Esophagus squamous epithelium (tissue), 4 donors: ENCODE data around the gene COMMD4.

Source experiments
- POLR2A ChIP-seq, 4 donors: fragments of 450-650 bp; IDR thresholded peaks; one replicate each; pipeline ENCODE4 v1.6.1; 2017; ENCODE audit warnings: antibody characterized with exemption in 4 of 4, mild to moderate bottlenecking in 4 of 4, moderate library complexity in 3 of 4
- TF ChIP-seq, protein P1 (sequence below), 6 experiments: fragments of 450-650 bp in 4 of 6; fragments of 200-600 bp in 2 of 6; sonication (generic) in 2 of 6; IDR thresholded peaks; one replicate each; pipeline ENCODE4 v1.5.1; 2016 to 2019; ENCODE audit warnings: antibody characterized with exemption in 6 of 6, mild to moderate bottlenecking in 4 of 6, moderate library complexity in 4 of 6

DNA sequence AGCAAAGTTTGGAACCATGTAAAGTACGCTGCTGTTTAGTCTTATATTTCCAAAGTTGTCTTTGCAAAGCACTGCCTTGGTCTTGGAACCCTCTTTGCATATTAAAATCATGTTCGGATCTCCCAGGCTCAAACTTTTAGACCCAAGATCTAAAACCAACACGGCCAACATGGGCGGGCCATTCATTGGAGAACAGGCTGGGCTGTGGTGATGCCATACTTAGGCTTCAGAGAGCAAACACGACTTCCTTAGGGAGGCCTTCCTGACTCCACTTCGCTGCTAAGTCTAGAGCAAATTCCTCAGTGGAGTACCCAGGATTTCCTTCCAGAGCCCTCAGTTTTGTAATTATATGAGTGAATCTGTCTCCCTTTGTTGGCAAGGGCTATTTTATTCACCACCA is 29.0 kb downstream of the COMMD4 start:
- TF ChIP-seq, protein P1, sequence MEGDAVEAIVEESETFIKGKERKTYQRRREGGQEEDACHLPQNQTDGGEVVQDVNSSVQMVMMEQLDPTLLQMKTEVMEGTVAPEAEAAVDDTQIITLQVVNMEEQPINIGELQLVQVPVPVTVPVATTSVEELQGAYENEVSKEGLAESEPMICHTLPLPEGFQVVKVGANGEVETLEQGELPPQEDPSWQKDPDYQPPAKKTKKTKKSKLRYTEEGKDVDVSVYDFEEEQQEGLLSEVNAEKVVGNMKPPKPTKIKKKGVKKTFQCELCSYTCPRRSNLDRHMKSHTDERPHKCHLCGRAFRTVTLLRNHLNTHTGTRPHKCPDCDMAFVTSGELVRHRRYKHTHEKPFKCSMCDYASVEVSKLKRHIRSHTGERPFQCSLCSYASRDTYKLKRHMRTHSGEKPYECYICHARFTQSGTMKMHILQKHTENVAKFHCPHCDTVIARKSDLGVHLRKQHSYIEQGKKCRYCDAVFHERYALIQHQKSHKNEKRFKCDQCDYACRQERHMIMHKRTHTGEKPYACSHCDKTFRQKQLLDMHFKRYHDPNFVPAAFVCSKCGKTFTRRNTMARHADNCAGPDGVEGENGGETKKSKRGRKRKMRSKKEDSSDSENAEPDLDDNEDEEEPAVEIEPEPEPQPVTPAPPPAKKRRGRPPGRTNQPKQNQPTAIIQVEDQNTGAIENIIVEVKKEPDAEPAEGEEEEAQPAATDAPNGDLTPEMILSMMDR (IDR thresholded peaks at IDR 0.05): no peak
- no peak for TF ChIP-seq POLR2A (IDR thresholded peaks at IDR 0.05)
